GM20431 (cell line): ENCODE results near the gene LY86.
"Not testable (repeated sequence)": the region's sequence is repeated elsewhere in the genome, so short reads cannot be mapped to it uniquely, and the experiment has no call there.

ENCODE experiments used
- in situ Hi-C: fragments of 300-500 bp; cut with MseI, MboI; formaldehyde crosslinking; loops from one replicate; pipeline ENCODE4 v1.15.0; 2020; ENCODE audit warnings: low sequenced_read_pairs; ENCODE audit not compliant: unreplicated experiment

Gene LY86

DNA sequence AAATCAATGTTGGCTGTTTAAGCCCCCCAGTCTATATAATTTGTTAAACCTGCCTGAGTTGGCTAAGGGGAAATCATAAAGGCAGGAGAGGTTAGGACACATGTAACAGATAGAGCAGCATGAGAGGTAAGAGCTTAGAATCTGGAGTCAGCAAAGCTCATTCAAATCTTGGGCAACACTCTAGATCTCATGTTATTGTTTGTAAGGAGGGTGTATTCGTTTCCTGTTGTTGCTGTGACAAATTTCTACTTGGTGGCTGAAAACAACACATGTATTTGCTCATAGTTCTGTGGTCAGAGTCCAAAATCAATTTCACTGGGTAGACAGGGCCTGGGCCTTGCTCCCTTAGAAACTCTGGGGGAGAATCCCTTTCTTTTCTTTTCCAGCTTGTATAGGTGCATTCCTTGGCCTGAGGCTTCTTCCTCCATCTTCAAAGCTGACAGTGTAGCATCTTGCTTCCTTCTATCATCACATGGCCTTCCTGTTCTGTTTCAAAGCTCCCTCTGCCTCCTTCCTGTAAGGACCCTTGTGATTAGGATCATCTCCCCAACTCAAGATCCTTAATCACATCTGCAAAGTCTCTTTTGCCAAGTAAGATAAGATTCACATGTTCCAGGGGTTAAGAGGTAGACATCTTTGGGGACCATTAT is 4.4 kb downstream of the LY86 start:
- in situ Hi-C loops: no loop called here

GRCh38 chr6:6593867-6594468 is 5.4 kb downstream of the LY86 start:
- in situ Hi-C loops: no loop called here

GRCh38 chr6:6595025-6595424 is 6.5 kb downstream of the LY86 start:
- in situ Hi-C loops: no loop called here

GRCh38 chr6:6595952-6596351 is 7.4 kb downstream of the LY86 start:
- in situ Hi-C loops: no loop called here

DNA sequence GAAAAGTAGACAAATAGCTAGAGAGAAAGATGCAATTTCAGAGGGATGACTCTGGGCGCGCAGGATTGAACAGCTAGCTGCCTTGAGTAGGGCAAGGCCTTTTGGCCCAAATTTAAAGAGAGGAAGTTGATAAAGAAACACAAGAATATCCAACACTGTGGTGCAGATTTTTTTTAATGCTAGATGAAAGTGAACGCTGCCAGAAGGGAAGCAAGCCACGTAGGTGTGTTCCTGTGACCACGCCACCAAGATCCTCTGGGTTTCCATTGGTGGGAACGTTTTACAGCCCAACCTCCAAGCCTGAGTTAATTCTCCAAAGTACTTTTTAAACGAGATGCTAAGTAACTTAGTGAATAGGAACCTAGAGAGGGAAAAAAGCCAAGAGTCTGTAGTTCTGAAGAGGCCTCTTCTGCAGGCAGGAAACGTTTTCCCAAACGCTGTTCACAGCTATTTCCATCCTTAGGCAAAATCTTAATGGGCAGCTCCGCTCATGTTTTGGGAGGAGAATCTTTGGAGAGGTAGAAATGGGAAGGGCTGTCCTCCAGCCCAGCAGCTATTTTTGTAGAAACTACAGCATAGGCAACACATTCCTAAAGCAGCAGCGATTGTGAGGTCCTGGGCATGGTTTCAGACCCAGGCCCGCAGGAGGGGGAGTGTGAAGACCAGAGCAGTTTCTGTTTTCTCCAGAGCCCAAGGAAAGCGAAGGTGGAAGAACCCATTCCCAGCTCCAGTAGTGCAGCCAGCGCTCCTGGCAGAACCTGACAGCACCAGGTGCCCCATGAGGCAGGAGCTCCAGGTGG is 8.2 kb downstream of the LY86 start:
- in situ Hi-C loops: no loop called here

DNA sequence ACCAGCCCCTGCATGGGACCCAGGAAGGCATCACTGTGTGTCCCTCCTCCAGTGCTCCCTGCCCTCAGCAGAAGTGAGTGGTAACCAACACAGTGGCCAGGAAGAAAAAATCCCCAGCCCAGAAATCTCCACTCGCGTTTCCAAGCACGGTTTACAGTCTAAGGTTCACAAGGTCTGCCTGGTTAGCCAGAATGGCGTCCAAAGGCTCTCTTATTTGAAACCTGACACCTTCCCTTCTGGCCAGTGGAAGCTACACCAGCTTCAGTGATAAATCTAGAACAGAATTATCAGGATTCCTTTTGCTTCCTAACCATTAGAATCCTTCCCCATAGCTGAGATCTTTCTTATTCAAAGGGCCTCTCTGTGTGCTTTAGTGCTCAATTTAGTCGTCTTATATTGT is 9.2 kb downstream of the LY86 start:
- in situ Hi-C loops: no loop called here

DNA sequence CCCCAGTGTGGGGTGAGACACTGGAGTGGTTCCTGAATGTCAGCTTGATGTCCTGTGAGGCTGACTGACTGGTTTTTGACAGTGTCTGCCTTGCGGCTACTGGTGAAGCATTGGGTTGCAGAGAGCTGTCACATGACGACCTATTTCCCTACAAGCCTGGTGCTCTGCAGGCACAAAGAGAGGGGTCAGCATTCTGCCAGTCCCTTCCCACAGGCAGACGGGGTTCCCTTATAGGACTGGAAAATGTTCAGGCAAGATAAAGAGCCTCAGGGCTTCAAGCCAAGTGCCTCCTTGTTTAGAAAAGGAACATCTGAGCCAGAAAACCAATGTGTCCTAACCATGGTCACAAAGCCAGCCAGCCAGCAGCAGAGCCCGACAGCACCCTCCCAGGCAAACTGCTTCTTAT is 11.0 kb downstream of the LY86 start:
- in situ Hi-C loops: no loop called here

- in situ Hi-C loops: no loop called here
These were observed 12.4 kb downstream of the LY86 start for GRCh38 chr6:6600875-6601274.

GRCh38 chr6:6602262-6602661 is 13.7 kb downstream of the LY86 start:
- in situ Hi-C loops: no loop called here

- in situ Hi-C loops: no loop called here
These were observed 14.8 kb downstream of the LY86 start for GRCh38 chr6:6603317-6603716.

- in situ Hi-C loops: no loop called here
These were observed 15.5 kb downstream of the LY86 start for GRCh38 chr6:6604015-6604414.

- in situ Hi-C loops: no loop called here
These were observed 16.0 kb downstream of the LY86 start for GRCh38 chr6:6604566-6604965.

- in situ Hi-C loops: no loop called here
These were observed 17.4 kb downstream of the LY86 start for GRCh38 chr6:6605873-6606272.

GRCh38 chr6:6606391-6607030 is 18.0 kb downstream of the LY86 start:
- in situ Hi-C loops: not testable (repeated sequence)

GRCh38 chr6:6609450-6609849 is 20.9 kb downstream of the LY86 start:
- in situ Hi-C loops: no loop called here

- in situ Hi-C loops: no loop called here
These were observed 21.6 kb downstream of the LY86 start for GRCh38 chr6:6610031-6610591.

DNA sequence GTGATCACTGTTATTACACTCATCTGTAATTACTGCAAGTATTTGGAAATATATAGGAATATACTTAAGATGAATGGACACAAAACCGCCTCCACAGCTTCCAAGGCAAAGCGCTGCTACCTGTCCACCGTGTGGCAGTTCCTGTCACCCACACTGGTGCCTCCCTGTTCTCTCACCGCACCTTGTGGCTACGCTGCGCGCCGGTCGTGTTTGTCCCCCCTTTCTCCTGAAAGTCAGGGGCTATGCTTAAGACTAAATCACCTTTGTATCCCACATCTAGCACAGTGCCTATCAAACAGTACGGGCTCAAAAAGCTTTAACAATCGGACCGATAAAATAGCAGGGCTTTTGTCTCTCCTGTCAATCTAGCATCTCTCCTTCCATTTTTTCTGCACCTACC is 23.0 kb downstream of the LY86 start:
- in situ Hi-C loops: no loop called here

DNA sequence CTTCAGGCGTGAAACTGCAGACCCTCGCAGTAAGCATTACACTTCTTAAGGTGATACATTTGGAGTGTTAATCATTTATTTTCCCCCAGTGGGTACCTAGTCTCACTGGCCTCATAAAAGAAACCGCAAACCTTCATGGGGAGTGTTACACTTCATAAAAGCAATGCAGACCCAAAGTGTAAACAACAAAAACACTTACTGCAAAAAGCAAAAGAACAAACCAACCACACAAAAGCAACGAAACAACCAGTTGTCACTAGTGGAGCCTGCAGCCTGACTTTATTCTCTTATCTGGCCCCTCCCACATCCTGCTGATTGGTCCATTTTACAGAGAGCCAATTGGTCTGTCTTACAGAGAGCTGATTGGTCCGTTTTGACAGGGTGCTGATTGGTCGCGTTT is 23.8 kb downstream of the LY86 start:
- in situ Hi-C loops: no loop called here

- in situ Hi-C loops: not testable (repeated sequence)
These were observed 24.7 kb downstream of the LY86 start for GRCh38 chr6:6613103-6613718.
